ENCODE results near the gene GPR37L1. TPM values are rescaled to one million over a fixed set of nuclear protein-coding genes. Genes with fewer than 3 reads are reported as not detected.

Gene GPR37L1
- total RNA-seq, 2 experiments from 2014 or later, result not detected

DNA sequence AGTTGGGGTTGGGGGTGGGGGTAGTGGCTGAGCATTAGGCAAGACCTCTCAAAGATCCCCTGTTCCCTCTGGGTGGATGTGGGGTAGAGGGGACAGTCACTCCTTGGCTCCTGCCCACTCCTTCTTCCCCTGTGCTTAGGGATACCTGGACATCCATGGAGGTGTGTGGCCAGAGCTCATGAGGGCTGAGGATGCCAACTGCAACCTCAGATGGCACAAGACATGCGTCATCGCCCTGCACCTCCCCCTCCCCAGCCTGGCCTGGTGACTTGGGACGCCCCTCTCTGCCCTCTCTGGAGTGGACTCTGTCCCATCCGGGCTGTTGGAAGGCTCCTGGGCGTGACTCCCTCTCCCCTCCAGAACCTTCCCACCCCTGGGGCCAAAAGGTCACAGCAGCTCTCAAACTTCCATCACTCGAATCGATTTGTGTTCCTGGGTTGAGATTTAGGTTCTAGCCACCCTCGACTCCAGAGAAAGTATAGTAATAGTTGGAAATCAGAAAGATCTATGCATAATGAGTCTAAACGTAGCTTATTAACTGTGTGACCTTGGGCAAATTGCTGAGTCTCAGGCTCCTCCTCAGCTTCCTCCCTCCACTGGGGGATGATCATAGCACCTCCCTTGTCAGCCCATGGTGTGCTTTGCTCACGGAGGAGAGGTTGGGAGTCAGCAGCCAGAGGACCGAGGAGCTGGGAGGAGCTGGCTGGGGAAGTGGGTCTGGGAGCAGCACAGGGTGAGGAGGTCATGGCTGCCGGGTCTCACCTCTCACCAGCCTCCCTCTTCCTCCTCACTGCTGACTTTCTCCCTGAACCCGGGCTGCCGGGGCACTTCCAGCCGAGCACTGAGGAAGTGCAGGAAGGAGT, 39.9 kb downstream of the GPR37L1 start:
- ChIA-PET CTCF (interaction anchor here (0.5 to 4.5 kb wide), 4 partner anchors 7 to 1175 kb away, joined by 3 to 22 read pairs (median 6); no protein-coding TSS in a partner anchor), POLR2A (interaction anchor here (0.6 to 4.9 kb wide), 7 partner anchors 8 to 1141 kb away, joined by 3 to 66 read pairs (median 7); partner anchors contain the start of genes ARL8A, PPP1R12B and UBE2T)
- H3K27me3 ChIP-seq (ENCODE audit: control insufficient read depth in 1 of 2, insufficient read depth in 2 of 2, low read length in 2 of 2), result no peaks in the 10 kb centered on the region
- Mint-ChIP-seq H3K9me3 (no peaks in the 10 kb centered on the region), H3K27me3 (no peaks in the 10 kb centered on the region), H3K27ac (peak overlapping the region; percentile 99), H3K4me1 (ENCODE audit: low read depth) (peaks cover 89% of the 10 kb centered on the region), H3K4me3 (peak overlapping the region; percentile 99), H3K36me3 (ENCODE audit: low read depth) (peaks cover 27% of the 10 kb centered on the region)
- H3K9me3 ChIP-seq (ENCODE audit: control insufficient read depth in 1 of 2, insufficient read depth in 1 of 2, low read length in 2 of 2), result no peaks in the 10 kb centered on the region
- H3K27ac ChIP-seq (ENCODE audit: low read depth in 1 of 2, low read length in 2 of 2), result peak overlapping the region; percentile 55 to 97
- ATAC-seq (ENCODE audit: poor library complexity) (no peak), DNase-seq (peak in 4 of 14 experiments; percentile 48 to 67 (median 60))
- TF ChIP-seq, protein P1, sequence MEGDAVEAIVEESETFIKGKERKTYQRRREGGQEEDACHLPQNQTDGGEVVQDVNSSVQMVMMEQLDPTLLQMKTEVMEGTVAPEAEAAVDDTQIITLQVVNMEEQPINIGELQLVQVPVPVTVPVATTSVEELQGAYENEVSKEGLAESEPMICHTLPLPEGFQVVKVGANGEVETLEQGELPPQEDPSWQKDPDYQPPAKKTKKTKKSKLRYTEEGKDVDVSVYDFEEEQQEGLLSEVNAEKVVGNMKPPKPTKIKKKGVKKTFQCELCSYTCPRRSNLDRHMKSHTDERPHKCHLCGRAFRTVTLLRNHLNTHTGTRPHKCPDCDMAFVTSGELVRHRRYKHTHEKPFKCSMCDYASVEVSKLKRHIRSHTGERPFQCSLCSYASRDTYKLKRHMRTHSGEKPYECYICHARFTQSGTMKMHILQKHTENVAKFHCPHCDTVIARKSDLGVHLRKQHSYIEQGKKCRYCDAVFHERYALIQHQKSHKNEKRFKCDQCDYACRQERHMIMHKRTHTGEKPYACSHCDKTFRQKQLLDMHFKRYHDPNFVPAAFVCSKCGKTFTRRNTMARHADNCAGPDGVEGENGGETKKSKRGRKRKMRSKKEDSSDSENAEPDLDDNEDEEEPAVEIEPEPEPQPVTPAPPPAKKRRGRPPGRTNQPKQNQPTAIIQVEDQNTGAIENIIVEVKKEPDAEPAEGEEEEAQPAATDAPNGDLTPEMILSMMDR (IDR thresholded peaks at IDR 0.05), result no peak
- H3K4me3 ChIP-seq (ENCODE audit: low read length), result peak overlapping the region; percentile 89
- peaks cover 8% of the 10 kb centered on the region for H3K36me3 ChIP-seq (ENCODE audit: insufficient read depth, low read length)
- intact Hi-C loops (cut with DNase I, micrococcal nuclease), result no loop called here
- peaks cover 91% of the 10 kb centered on the region for H3K4me1 ChIP-seq (ENCODE audit: insufficient read depth, low read length)

- peak overlapping the region; percentile 89 for H3K4me3 ChIP-seq (ENCODE audit: low read length)
- peaks cover 1% of the 10 kb centered on the region for H3K36me3 ChIP-seq (ENCODE audit: insufficient read depth, low read length)
- TF ChIP-seq, protein P1 (IDR thresholded peaks at IDR 0.05), result no peak
- ChIA-PET CTCF (interaction anchor here (0.5 to 4.5 kb wide), 2 partner anchors 8 to 1174 kb away, joined by 3 to 22 read pairs; no protein-coding TSS in a partner anchor), POLR2A (interaction anchor here (1.0 to 4.9 kb wide), 3 partner anchors 9 to 178 kb away, joined by 3 to 66 read pairs (median 8); partner anchors contain the start of genes ARL8A and UBE2T)
- H3K4me3 Mint-ChIP-seq, result peak overlapping the region; percentile 68
- H3K9me3 ChIP-seq (ENCODE audit: control insufficient read depth in 1 of 2, insufficient read depth in 1 of 2, low read length in 2 of 2), result no peaks in the 10 kb centered on the region
- DNase-seq (peak in 3 of 14 experiments; percentile 12 to 36 (median 22)), ATAC-seq (ENCODE audit: poor library complexity) (no peak)
- peak overlapping the region; percentile 99 for H3K27ac Mint-ChIP-seq
- intact Hi-C loops (cut with DNase I, micrococcal nuclease), result no loop called here
- peaks cover 81% of the 10 kb centered on the region for H3K4me1 ChIP-seq (ENCODE audit: insufficient read depth, low read length)
- H3K4me1 Mint-ChIP-seq (ENCODE audit: low read depth), result peaks cover 79% of the 10 kb centered on the region
- H3K9me3 Mint-ChIP-seq, result no peaks in the 10 kb centered on the region
- H3K27me3 ChIP-seq (ENCODE audit: control insufficient read depth in 1 of 2, insufficient read depth in 2 of 2, low read length in 2 of 2), result no peaks in the 10 kb centered on the region
- peak overlapping the region in 1 of 2 donors; percentile 18 for H3K27ac ChIP-seq (ENCODE audit: low read depth in 1 of 2, low read length in 2 of 2)
- H3K27me3 Mint-ChIP-seq, result no peaks in the 10 kb centered on the region
- peaks cover 20% of the 10 kb centered on the region for H3K36me3 Mint-ChIP-seq (ENCODE audit: low read depth)
Measured at GRCh38 chr1:202163281-202164270, 40.9 kb downstream of the GPR37L1 start.
